ENCODE measurements around the gene ABAT.
"Not testable (repeated sequence)": the region's sequence is repeated elsewhere in the genome, so short reads cannot be mapped to it uniquely, and the experiment has no call there.

The ABAT gene

GRCh38 chr16:8649829-8650554 lies 24.4 kb upstream of the ABAT start:
- DNase-seq (ENCODE audit: low spot score), result no peak

- not testable (repeated sequence) for DNase-seq (ENCODE audit: low spot score)
Observed at GRCh38 chr16:8651958-8652357, 22.5 kb upstream of the ABAT start.

- peak; percentile 24 for DNase-seq (ENCODE audit: low spot score)
Observed at GRCh38 chr16:8655184-8655717, 19.2 kb upstream of the ABAT start.

GRCh38 chr16:8656376-8656775 lies 18.0 kb upstream of the ABAT start:
- DNase-seq (ENCODE audit: low spot score), result no peak

- DNase-seq (ENCODE audit: low spot score), result peak; percentile 35
Observed at GRCh38 chr16:8660841-8661301, 13.5 kb upstream of the ABAT start.

- DNase-seq (ENCODE audit: low spot score), result no peak
Observed at GRCh38 chr16:8661703-8662102, 12.7 kb upstream of the ABAT start.

GRCh38 chr16:8663192-8664089 lies 11.0 kb upstream of the ABAT start:
- DNase-seq (ENCODE audit: low spot score), result no peak

- no peak for DNase-seq (ENCODE audit: low spot score)
Observed at GRCh38 chr16:8665529-8665928, 8.9 kb upstream of the ABAT start.

GRCh38 chr16:8667492-8667891 lies 6.9 kb upstream of the ABAT start:
- no peak for DNase-seq (ENCODE audit: low spot score)

- no peak for DNase-seq (ENCODE audit: low spot score)
Observed at GRCh38 chr16:8668113-8668512, 6.3 kb upstream of the ABAT start.

- DNase-seq (ENCODE audit: low spot score), result no peak
Observed at GRCh38 chr16:8669481-8669880, 4.9 kb upstream of the ABAT start.

GRCh38 chr16:8670014-8670560 lies 4.3 kb upstream of the ABAT start:
- DNase-seq (ENCODE audit: low spot score), result no peak

- no peak for DNase-seq (ENCODE audit: low spot score)
Observed at GRCh38 chr16:8673611-8674412, 605 bp upstream of the ABAT start.

- DNase-seq (ENCODE audit: low spot score), result no peak
Observed at GRCh38 chr16:8675183-8676159, 1.1 kb downstream of the ABAT start.

- DNase-seq (ENCODE audit: low spot score), result no peak
Observed at GRCh38 chr16:8676160-8676547, 1.7 kb downstream of the ABAT start.

- no peak for DNase-seq (ENCODE audit: low spot score)
Observed at GRCh38 chr16:8676737-8677375, 2.4 kb downstream of the ABAT start.

- DNase-seq (ENCODE audit: low spot score), result no peak
Observed at GRCh38 chr16:8677481-8677880, 3.1 kb downstream of the ABAT start.

- DNase-seq (ENCODE audit: low spot score), result no peak
Observed at GRCh38 chr16:8678068-8678927, 3.9 kb downstream of the ABAT start.

GRCh38 chr16:8679151-8679550 lies 4.7 kb downstream of the ABAT start:
- DNase-seq (ENCODE audit: low spot score), result no peak

Measured in germinal center (tissue), 1 donor.